HG03457 (cell line): ENCODE results near the gene TELO2.
"Not testable (repeated sequence)": the region's sequence is repeated elsewhere in the genome, so short reads cannot be mapped to it uniquely, and the experiment has no call there.

Experiments used
- ATAC-seq: cut with Tn5 transposase; IDR thresholded peaks from one replicate; pipeline ENCODE4 v1.9.1; 2021; ENCODE audit warnings: moderate number of reproducible peaks; ENCODE audit not compliant: unreplicated experiment

Gene TELO2

GRCh38 chr16:1474796-1475551, 18.2 kb upstream of the TELO2 start, which contains the start of gene CLCN7:
Gene CLCN7 (minus strand): TSS chr16:1475028. CDS start chr16:1474974, 54 bp downstream.
- peak; percentile 60 for ATAC-seq

GRCh38 chr16:1475552-1476114, 17.5 kb upstream of the TELO2 start:
- no peak for ATAC-seq

- ATAC-seq = no peak
These were observed 16.1 kb upstream of the TELO2 start for GRCh38 chr16:1477033-1477432.

- ATAC-seq = not testable (repeated sequence)
These were observed 14.2 kb upstream of the TELO2 start for GRCh38 chr16:1478937-1479336.

- no peak for ATAC-seq
These were observed 11.0 kb upstream of the TELO2 start for GRCh38 chr16:1481906-1482835.

GRCh38 chr16:1485847-1486496, 7.2 kb upstream of the TELO2 start:
- no peak for ATAC-seq

GRCh38 chr16:1486551-1487390, 6.4 kb upstream of the TELO2 start:
- ATAC-seq = no peak

- no peak for ATAC-seq
These were observed 5.6 kb upstream of the TELO2 start for GRCh38 chr16:1487395-1488053.

- ATAC-seq = no peak
These were observed 5.0 kb upstream of the TELO2 start for GRCh38 chr16:1488054-1488601.

GRCh38 chr16:1488619-1489018, 4.5 kb upstream of the TELO2 start, which contains the start of gene PTX4:
Gene PTX4 (minus strand): TSS chr16:1488944. CDS start chr16:1488909, 35 bp downstream.
- no peak for ATAC-seq

GRCh38 chr16:1489077-1489476, 4.1 kb upstream of the TELO2 start:
- no peak for ATAC-seq

- no peak for ATAC-seq
These were observed 1.8 kb upstream of the TELO2 start for GRCh38 chr16:1491327-1491726.

GRCh38 chr16:1492082-1492922, 858 bp upstream of the TELO2 start:
- no peak for ATAC-seq

- no peak for ATAC-seq
These were observed 560 bp downstream of the TELO2 start for GRCh38 chr16:1493746-1494094.

GRCh38 chr16:1494129-1494640, 1.0 kb downstream of the TELO2 start:
- ATAC-seq = no peak

GRCh38 chr16:1494711-1495110, 1.6 kb downstream of the TELO2 start:
- no peak for ATAC-seq

- no peak for ATAC-seq
These were observed 2.2 kb downstream of the TELO2 start for GRCh38 chr16:1495211-1495888.

GRCh38 chr16:1495889-1496262, 2.7 kb downstream of the TELO2 start:
- ATAC-seq = no peak
